GM19397 (cell line): Measurements from ENCODE around the gene ZNF383.
"Not testable (repeated sequence)": the region's sequence is repeated elsewhere in the genome, so short reads cannot be mapped to it uniquely, and the experiment has no call there.

ENCODE experiments used
- ATAC-seq: cut with Tn5 transposase; IDR thresholded peaks from one replicate; pipeline ENCODE4 v1.9.1; 2021; ENCODE audit warnings: mild to moderate bottlenecking, moderate library complexity; ENCODE audit not compliant: unreplicated experiment

Gene ZNF383

GRCh38 chr19:37292998-37293939, 75.3 kb downstream of the ZNF383 start:
- ATAC-seq, result not testable (repeated sequence)

GRCh38 chr19:37294246-37294645, 76.2 kb downstream of the ZNF383 start:
- not testable (repeated sequence) for ATAC-seq
